Measurements from ENCODE around the gene MRPL50. TPM values are rescaled to one million over a fixed set of nuclear protein-coding genes. Genes with fewer than 3 reads are reported as not detected.
A peak's percentile ranks its signal among the peaks of the same experiment; 100 is the strongest.

MRPL50 gene
- total RNA-seq (12.2 and 14.6 TPM in 2 replicates), polyA plus RNA-seq (11.8 and 13.2 TPM in 2 replicates), polyA minus RNA-seq (ENCODE audit: low replicate concordance) (not detected in 2 replicates)
- polyA plus RNA-seq (2012), result 10.9 and 11.5 TPM in 2 replicates

DNA sequence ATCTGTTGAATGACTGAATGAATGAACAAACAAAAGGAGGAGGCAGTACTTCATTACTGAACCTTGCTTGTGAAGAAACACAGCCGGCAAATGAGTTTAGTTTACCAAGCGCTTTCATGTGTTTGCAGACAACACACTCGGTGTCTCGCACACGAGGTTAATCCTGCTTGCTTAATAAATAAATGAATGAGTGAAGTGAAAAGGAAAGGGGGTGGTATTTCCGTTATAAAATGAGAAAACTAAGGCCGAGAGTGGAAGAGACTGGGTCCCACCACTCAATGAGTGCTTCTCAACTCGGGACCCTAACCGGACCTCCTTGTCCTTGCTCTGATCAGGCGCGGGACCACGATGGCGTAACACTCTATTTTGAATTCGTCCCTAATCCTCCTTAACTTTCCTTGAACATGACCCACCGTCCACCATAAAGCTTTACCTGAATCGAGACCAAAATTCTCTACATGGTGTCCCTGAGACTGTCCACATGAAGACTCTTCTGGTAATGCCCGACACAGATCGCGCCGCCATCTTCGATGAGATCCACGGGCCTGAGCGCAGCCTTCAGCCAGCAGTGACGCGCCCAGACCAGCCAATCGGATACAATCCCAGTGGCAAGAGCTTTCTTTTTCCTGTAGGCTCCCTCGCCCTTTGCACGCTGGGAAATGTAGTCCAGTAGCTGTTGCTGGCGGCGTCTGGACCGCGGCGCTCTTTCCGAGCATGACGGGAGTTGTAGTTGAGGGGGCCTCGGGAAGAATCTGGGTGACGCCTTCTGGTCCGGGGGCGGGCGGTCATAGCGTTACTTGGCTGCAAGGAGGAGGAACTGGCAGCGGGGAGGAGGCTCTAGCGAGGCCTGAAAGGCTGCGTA, at the start of gene MRPL50, which contains the start of gene ZNF189:
Gene MRPL50, minus strand, starts transcription at position 551 of the 862 bp plus-strand sequence. Its CDS starts 26 bp downstream, at position 525.
Gene ZNF189, plus strand, starts transcription at position 784 of the 862 bp plus-strand sequence. CDS start 306 bp downstream, outside the sequence.
- Histone ChIP-seq H3K36me3 (ENCODE audit: control insufficient read depth, insufficient read depth, low read length) (peaks cover 5% of the 10 kb centered on the region), H4K20me1 (ENCODE audit: control insufficient read depth, extremely low read depth, insufficient read depth, low read length) (no peaks in the 10 kb centered on the region), H3K4me3 (replicated peaks in 1 of 4; ENCODE audit: control extremely low read depth in 1 of 4, insufficient read depth in 1 of 4, low read depth in 3 of 4, low read length in 4 of 4) (peak within 1 kb of the TSS; percentile 77 to 95 (median 86)), H3K9ac (ENCODE audit: insufficient read depth, low read length) (peak within 1 kb of the TSS; percentile 86), H3K9me3 (ENCODE audit: control insufficient read depth, insufficient read depth, low read depth, low read length) (no peaks in the 10 kb centered on the region), H3K4me2 (ENCODE audit: extremely low read depth, insufficient read depth, low read length) (peak within 1 kb of the TSS; percentile 93), H3K79me2 (ENCODE audit: control insufficient read depth, insufficient read depth, low read length) (peaks cover 60% of the 10 kb centered on the region), H3K4me1 (ENCODE audit: control insufficient read depth, extremely low read depth, insufficient read depth, low read length) (peaks cover 4% of the 10 kb centered on the region), H2AFZ (ENCODE audit: low read length) (peak within 1 kb of the TSS; percentile 99), H3K27me3 (ENCODE audit: control insufficient read depth, insufficient read depth, low read length) (no peaks in the 10 kb centered on the region), H3K27ac (ENCODE audit: insufficient read depth, low read length) (peak within 1 kb of the TSS; percentile 97)
- peak; percentile 99 for DNase-seq (ENCODE audit: low read depth in 2 of 2)
- TF ChIP-seq EZH2 (IDR thresholded peaks at IDR 0.05; ENCODE audit: low read length, missing control alignments), result no peak
- TF ChIP-seq, protein P1, sequence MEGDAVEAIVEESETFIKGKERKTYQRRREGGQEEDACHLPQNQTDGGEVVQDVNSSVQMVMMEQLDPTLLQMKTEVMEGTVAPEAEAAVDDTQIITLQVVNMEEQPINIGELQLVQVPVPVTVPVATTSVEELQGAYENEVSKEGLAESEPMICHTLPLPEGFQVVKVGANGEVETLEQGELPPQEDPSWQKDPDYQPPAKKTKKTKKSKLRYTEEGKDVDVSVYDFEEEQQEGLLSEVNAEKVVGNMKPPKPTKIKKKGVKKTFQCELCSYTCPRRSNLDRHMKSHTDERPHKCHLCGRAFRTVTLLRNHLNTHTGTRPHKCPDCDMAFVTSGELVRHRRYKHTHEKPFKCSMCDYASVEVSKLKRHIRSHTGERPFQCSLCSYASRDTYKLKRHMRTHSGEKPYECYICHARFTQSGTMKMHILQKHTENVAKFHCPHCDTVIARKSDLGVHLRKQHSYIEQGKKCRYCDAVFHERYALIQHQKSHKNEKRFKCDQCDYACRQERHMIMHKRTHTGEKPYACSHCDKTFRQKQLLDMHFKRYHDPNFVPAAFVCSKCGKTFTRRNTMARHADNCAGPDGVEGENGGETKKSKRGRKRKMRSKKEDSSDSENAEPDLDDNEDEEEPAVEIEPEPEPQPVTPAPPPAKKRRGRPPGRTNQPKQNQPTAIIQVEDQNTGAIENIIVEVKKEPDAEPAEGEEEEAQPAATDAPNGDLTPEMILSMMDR (conservative IDR thresholded peaks at IDR 0.05 in 1 of 2, IDR thresholded peaks at IDR 0.05 in 1 of 2; ENCODE audit: low read depth in 1 of 2, low read length in 2 of 2), result no peak

DNA sequence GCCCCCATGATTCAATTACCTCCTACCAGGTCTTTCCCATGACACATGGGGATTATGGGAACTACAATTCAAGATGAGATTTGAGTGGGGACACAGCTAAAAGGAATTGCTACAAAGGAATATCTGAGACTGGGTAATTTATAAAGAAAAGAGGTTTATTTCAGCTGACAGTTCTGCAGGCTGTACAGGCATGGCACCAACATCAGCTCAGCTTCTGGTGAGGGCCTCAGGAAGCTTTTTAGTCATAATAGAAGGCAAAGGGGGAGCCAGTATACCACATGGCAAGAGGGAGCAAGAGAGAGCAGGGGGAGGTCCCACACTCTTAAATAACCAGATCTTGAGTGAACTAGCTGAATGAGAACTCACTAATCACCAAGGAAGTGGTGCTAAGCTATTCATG, 48.3 kb upstream of the MRPL50 start:
- Histone ChIP-seq H3K36me3 (ENCODE audit: control insufficient read depth, insufficient read depth, low read length) (no peaks in the 10 kb centered on the region), H3K27me3 (ENCODE audit: control insufficient read depth, insufficient read depth, low read length) (peaks cover 2% of the 10 kb centered on the region), H3K9ac (ENCODE audit: insufficient read depth, low read length) (no peak overlapping the region), H3K9me3 (ENCODE audit: control insufficient read depth, insufficient read depth, low read depth, low read length) (no peaks in the 10 kb centered on the region), H4K20me1 (ENCODE audit: control insufficient read depth, extremely low read depth, insufficient read depth, low read length) (no peaks in the 10 kb centered on the region), H3K27ac (ENCODE audit: insufficient read depth, low read length) (no peak overlapping the region), H3K4me2 (ENCODE audit: extremely low read depth, insufficient read depth, low read length) (no peak overlapping the region), H3K79me2 (ENCODE audit: control insufficient read depth, insufficient read depth, low read length) (no peaks in the 10 kb centered on the region), H2AFZ (ENCODE audit: low read length) (no peak overlapping the region), H3K4me3 (replicated peaks in 1 of 4; ENCODE audit: control extremely low read depth in 1 of 4, insufficient read depth in 1 of 4, low read depth in 3 of 4, low read length in 4 of 4) (no peak overlapping the region), H3K4me1 (ENCODE audit: control insufficient read depth, extremely low read depth, insufficient read depth, low read length) (no peaks in the 10 kb centered on the region)
- no peak for TF ChIP-seq EZH2 (IDR thresholded peaks at IDR 0.05; ENCODE audit: low read length, missing control alignments)
- TF ChIP-seq, protein P1 (conservative IDR thresholded peaks at IDR 0.05 in 1 of 2, IDR thresholded peaks at IDR 0.05 in 1 of 2; ENCODE audit: low read depth in 1 of 2, low read length in 2 of 2), result no peak
- no peak for DNase-seq (ENCODE audit: low read depth in 2 of 2)

DNA sequence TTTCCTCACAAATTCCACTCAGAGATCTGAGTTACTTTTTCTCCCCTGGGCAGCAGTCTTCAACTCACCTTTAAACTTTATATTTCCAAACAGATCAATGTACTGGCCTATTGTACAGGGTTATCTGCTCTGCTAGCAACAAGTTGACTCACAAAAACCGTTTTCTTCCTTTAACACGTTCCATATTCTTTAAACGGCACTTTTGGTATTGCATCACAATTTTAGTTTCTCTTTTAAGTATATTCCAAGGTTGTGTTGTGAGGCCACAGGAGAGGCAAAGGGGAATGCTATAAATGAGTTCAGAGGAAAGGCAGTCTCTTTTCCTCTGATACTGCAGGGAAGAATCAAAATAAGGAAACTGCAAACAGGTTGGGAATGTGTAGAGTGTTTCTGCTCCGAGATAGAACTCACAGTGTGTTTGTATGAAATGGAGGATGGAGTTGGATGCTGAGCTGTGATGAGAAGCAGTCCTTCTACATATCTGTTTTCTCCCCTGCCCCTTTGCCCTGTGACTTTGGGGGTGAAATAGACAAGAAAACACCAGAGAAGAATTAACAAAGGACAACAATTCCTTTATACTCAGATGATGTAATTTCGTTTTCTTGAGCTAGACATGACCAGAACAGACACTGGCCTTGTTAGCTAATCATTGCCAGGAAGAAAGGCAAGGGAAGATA, 47.1 kb upstream of the MRPL50 start:
- H3K9ac ChIP-seq (ENCODE audit: insufficient read depth, low read length), result no peak overlapping the region
- DNase-seq (ENCODE audit: low read depth in 2 of 2), result peak in 1 of 2 donors; percentile 26
- no peaks in the 10 kb centered on the region for H3K4me1 ChIP-seq (ENCODE audit: control insufficient read depth, extremely low read depth, insufficient read depth, low read length)
- no peak overlapping the region for H3K27ac ChIP-seq (ENCODE audit: insufficient read depth, low read length)
- H3K4me2 ChIP-seq (ENCODE audit: extremely low read depth, insufficient read depth, low read length), result no peak overlapping the region
- TF ChIP-seq, protein P1 (conservative IDR thresholded peaks at IDR 0.05 in 1 of 2, IDR thresholded peaks at IDR 0.05 in 1 of 2; ENCODE audit: low read depth in 1 of 2, low read length in 2 of 2), result no peak
- no peak for TF ChIP-seq EZH2 (IDR thresholded peaks at IDR 0.05; ENCODE audit: low read length, missing control alignments)
- H3K79me2 ChIP-seq (ENCODE audit: control insufficient read depth, insufficient read depth, low read length), result no peaks in the 10 kb centered on the region
- no peaks in the 10 kb centered on the region for H3K36me3 ChIP-seq (ENCODE audit: control insufficient read depth, insufficient read depth, low read length)
- no peak overlapping the region for H2AFZ ChIP-seq (ENCODE audit: low read length)
- H3K9me3 ChIP-seq (ENCODE audit: control insufficient read depth, insufficient read depth, low read depth, low read length), result no peaks in the 10 kb centered on the region
- H4K20me1 ChIP-seq (ENCODE audit: control insufficient read depth, extremely low read depth, insufficient read depth, low read length), result no peaks in the 10 kb centered on the region
- H3K27me3 ChIP-seq (ENCODE audit: control insufficient read depth, insufficient read depth, low read length), result no peaks in the 10 kb centered on the region
- H3K4me3 ChIP-seq (replicated peaks in 1 of 4; ENCODE audit: control extremely low read depth in 1 of 4, insufficient read depth in 1 of 4, low read depth in 3 of 4, low read length in 4 of 4), result peak overlapping the region in 2 of 4 experiments; percentile 1 to 29
